Mucosa of stomach (tissue), 1 donor: ENCODE data around the gene SIRPB2.
"Not testable (repeated sequence)": the region's sequence is repeated elsewhere in the genome, so short reads cannot be mapped to it uniquely, and the experiment has no call there.

Source experiments
- H3K27me3 ChIP-seq: one replicate; pipeline ENCODE4 v1.7.0; 2013; ENCODE audit warnings: mild to moderate bottlenecking, low read length; ENCODE audit not compliant: control insufficient read depth, insufficient read depth
- H3K36me3 ChIP-seq: one replicate; pipeline ENCODE4 v1.7.0; 2013; ENCODE audit warnings: low read length; ENCODE audit not compliant: control insufficient read depth, insufficient read depth
- H3K4me1 ChIP-seq: one replicate; pipeline ENCODE4 v1.7.0; 2013; ENCODE audit warnings: mild to moderate bottlenecking, low read length; ENCODE audit not compliant: control insufficient read depth, insufficient read depth
- H3K4me3 ChIP-seq: one replicate; pipeline ENCODE4 v1.7.0; 2013; ENCODE audit warnings: low read length
- H3K9ac ChIP-seq: one replicate; pipeline ENCODE4 v1.7.0; 2013; ENCODE audit warnings: mild to moderate bottlenecking, low read length, moderate library complexity
- H3K9me3 ChIP-seq: one replicate; pipeline ENCODE4 v1.7.0; 2013; ENCODE audit warnings: mild to moderate bottlenecking, low read length, moderate library complexity; ENCODE audit not compliant: control insufficient read depth
- donor health status: Pancreatic carcinoma.

Gene SIRPB2

DNA sequence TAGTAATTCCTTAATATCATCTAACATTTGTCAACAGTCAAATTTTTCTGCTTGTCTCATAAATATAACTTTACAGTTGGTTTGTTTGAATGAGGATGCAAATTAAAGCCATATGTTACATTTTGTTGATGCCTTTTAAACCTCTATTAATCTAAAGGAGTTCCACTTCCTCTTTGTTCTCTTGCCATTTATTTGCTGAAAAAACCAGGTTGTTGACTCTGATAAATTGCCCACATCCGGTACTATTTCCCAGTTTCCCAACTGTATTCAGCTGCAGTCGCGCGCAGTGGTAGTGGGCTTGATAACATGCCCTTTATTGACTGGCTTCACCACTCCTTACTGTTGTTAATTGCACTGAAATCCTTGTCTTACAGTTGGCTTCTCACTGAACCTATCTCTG, 32.8 kb upstream of the SIRPB2 start:
- no peak overlapping the region for H3K4me3 ChIP-seq

DNA sequence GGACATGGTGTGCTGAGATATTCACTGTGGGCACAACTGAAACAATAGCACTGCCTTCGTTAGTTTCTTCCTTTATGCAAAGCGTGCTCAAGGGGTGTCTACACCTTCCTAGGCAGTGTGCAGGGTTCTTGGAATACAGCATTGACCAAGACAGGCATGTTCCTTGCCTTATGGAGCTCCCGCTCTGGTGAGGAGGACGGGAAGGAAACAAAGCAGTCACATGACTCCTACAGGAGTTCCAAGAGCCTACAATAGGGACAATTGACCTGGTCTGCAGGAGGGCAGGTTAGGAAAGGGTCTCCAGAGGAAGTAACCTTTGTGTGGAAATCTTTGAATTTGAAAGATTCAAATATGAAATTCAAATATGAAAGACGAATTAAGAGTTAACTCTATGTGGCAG, 25.8 kb upstream of the SIRPB2 start:
- H3K9ac ChIP-seq = no peak overlapping the region
- H3K4me3 ChIP-seq = no peak overlapping the region
- H3K9me3 ChIP-seq = no peaks in the 10 kb centered on the region
- H3K4me1 ChIP-seq = no peaks in the 10 kb centered on the region
- H3K36me3 ChIP-seq = no peaks in the 10 kb centered on the region
- H3K27me3 ChIP-seq = peaks cover 3% of the 10 kb centered on the region

More for the DNA sequence above, 32.8 kb upstream of the SIRPB2 start:
- no peaks in the 10 kb centered on the region for H3K9me3 ChIP-seq
- no peaks in the 10 kb centered on the region for H3K4me1 ChIP-seq
- no peaks in the 10 kb centered on the region for H3K36me3 ChIP-seq
- H3K27me3 ChIP-seq = no peaks in the 10 kb centered on the region
- no peak overlapping the region for H3K9ac ChIP-seq

DNA sequence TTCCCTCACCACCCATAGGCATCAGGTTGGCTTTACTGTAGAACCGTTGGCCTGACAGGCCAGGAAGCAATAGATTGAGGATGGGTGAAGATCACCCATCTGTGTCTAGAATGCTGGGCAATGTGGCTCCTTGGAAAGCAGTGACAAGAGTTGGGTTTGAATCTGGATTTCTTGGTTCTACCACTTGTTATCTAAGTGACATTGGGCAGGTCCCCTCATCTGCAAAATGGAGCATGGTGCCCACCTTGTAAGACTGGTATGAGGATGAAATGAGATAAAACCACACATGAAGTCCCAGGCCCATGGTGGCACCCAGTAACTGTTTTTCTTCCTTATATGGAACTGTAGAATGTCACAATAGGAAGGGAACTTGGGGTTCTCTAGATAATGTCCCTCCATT, 22.6 kb upstream of the SIRPB2 start:
- Histone ChIP-seq H3K9ac (no peak overlapping the region), H3K9me3 (no peaks in the 10 kb centered on the region), H3K4me1 (no peaks in the 10 kb centered on the region), H3K36me3 (no peaks in the 10 kb centered on the region), H3K4me3 (no peak overlapping the region), H3K27me3 (peaks cover 3% of the 10 kb centered on the region)

DNA sequence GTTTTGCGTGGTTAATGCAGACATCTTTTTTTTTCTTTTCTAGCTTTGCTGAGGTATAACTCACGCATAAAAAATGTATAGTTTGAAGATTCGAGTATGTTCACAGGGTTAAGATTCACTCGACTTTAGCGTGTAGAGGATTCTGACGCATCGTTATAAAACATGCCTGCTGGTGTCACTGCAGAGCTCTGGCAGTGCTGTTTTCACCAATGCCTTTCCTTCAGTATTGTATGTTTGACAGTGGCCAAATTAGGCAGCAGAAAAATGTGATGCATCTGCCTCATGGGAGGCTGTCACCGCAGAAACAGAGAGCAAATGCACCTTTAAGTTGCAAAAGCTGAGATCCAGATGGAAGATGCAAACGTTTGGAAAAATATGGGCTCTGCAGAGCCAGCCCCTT, 18.0 kb upstream of the SIRPB2 start:
- Histone ChIP-seq H3K4me3 (no peak overlapping the region), H3K4me1 (no peaks in the 10 kb centered on the region), H3K36me3 (no peaks in the 10 kb centered on the region), H3K9me3 (no peaks in the 10 kb centered on the region), H3K27me3 (no peaks in the 10 kb centered on the region), H3K9ac (no peak overlapping the region)

DNA sequence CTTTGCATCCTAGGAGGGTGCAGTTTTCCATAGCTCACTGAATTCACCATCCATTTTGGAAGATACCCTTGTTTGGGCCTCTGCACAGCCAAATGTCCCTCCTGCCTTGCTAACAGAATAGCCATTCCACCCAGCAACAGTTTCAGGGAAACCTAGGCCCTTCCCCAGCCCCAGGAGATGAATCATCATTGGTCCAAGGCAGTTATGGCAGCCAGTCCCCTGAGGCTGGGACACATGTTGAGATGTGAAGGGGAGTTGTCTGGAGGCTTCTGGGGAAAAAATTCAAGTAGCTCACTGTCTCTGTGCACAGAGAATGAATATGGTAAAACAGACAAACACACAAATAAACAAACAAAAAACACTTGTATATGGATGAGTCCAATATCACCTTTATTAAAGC, 17.4 kb upstream of the SIRPB2 start:
- Histone ChIP-seq H3K36me3 (no peaks in the 10 kb centered on the region), H3K27me3 (no peaks in the 10 kb centered on the region), H3K4me3 (no peak overlapping the region), H3K9me3 (no peaks in the 10 kb centered on the region), H3K9ac (no peak overlapping the region), H3K4me1 (no peaks in the 10 kb centered on the region)

DNA sequence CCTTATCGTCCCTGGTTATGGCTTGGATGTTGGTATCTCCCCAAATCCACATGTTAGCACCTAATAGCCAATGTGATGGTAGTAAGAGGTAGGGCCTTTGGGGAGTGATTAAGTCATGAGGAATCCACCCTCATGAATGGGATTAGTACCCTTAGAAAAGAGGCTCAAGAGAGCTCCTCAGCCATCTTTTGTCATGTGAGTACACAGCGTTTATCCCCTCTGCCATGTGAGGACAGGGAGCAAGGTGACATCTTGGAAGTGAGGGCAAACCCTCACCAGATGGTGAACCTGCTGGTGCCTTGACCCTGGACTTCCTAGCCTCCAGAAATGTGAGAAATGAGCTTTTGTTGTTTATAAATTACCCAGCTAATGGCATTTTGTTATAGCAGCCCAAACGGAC, 16.1 kb upstream of the SIRPB2 start:
- H3K36me3 ChIP-seq = no peaks in the 10 kb centered on the region
- no peaks in the 10 kb centered on the region for H3K27me3 ChIP-seq
- H3K4me1 ChIP-seq = no peaks in the 10 kb centered on the region
- no peaks in the 10 kb centered on the region for H3K9me3 ChIP-seq
- H3K4me3 ChIP-seq = no peak overlapping the region
- H3K9ac ChIP-seq = no peak overlapping the region

DNA sequence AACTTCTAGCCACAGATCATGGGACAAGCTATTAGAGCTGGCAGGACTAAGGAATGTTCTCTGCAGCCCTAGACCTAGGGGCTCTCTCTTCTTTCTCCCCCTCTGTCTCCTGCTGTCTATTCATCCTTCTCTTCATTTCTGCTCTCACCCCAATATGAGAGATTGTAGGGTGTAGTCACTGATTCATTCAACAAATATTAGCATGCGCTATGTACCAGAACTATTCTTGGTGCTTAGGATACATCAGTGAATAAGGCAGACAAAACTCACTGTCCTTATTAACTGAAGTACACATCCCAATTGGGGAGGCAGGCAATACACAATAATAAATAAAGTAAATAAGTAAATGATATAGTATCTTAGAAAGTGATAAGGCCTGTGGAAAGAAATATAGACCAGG, 14.7 kb upstream of the SIRPB2 start:
- no peaks in the 10 kb centered on the region for H3K36me3 ChIP-seq
- no peaks in the 10 kb centered on the region for H3K27me3 ChIP-seq
- no peaks in the 10 kb centered on the region for H3K9me3 ChIP-seq
- H3K4me1 ChIP-seq = no peaks in the 10 kb centered on the region
- H3K4me3 ChIP-seq = no peak overlapping the region
- H3K9ac ChIP-seq = no peak overlapping the region

DNA sequence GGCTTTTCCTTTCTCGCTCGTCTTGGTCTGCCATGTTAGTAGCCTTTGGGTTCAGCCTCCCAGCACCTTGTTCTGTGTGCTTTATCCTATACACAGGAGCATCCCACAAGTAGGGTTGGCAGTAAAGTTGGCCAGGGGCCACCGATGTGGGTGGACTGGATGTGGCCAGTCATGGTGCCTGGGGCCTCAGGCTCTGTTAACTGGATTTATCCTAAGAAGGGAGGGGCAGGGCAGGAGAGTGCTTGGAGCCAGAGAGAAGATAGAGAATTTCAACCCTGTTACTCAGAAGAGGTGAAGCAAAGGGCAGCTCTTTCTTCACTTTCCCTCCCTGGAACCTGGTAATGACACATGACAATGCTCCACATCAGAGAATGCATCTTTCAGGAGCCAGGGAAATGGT, 14.1 kb upstream of the SIRPB2 start:
- Histone ChIP-seq H3K4me1 (no peaks in the 10 kb centered on the region), H3K27me3 (no peaks in the 10 kb centered on the region), H3K36me3 (no peaks in the 10 kb centered on the region), H3K9ac (no peak overlapping the region), H3K9me3 (no peaks in the 10 kb centered on the region), H3K4me3 (no peak overlapping the region)

DNA sequence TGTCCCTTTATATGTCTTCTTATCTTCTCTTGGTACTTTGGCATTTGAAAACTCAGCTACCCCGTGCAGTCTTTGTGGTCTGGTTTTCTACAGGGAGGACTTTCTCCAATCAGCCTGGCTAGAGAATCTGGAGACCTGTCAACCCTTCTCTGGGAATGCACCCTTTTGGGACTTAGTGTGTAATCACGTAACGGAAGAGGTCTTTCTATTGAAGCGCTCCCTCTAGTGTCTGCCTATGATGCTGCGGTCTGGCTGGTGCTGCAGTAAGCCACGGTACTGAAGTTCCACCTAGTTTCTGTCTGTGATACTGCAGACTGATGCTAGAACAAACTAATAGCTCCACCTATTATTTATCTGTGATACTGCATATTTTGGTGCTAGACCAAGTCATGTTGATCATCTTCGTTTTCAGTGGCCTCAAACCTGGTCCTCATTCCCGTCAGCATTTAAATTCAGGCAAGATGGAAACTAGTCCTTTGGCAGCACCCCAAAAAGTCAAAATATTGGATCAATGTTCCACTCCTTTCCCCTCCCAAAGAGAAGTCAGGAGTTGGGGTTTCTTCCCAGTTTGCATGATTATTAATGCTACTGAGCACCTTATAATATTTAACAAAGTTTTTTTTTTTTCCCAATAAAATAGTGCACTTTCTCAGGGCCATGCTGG, 12.5 kb upstream of the SIRPB2 start:
- Histone ChIP-seq H3K4me3 (no peak overlapping the region), H3K27me3 (no peaks in the 10 kb centered on the region)

DNA sequence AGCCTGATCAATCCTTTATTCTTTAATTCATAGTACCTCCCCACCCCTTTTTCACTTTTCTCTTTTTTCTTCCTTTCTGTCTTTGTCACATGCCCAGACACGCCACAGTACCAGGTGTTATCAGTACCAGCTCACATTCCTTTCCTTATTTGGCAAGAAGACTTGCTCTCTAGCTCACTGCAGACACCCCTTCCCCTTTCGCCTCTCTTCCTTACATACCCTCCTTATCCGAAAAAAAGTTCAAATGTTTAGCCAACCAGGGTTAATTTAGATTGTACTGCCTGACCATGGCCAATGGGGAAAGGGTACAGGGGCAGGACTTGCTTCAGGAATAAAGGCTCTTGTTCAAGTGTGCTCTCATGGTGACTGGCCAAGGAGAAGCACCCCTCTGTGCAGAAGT, 9.3 kb upstream of the SIRPB2 start:
- no peaks in the 10 kb centered on the region for H3K4me1 ChIP-seq
- no peaks in the 10 kb centered on the region for H3K27me3 ChIP-seq
- no peaks in the 10 kb centered on the region for H3K36me3 ChIP-seq
- H3K9me3 ChIP-seq = no peaks in the 10 kb centered on the region
- no peak overlapping the region for H3K4me3 ChIP-seq
- no peak overlapping the region for H3K9ac ChIP-seq

More for the DNA sequence above, 12.5 kb upstream of the SIRPB2 start:
- Histone ChIP-seq H3K9me3 (no peaks in the 10 kb centered on the region), H3K9ac (no peak overlapping the region), H3K4me1 (no peaks in the 10 kb centered on the region), H3K36me3 (no peaks in the 10 kb centered on the region)

DNA sequence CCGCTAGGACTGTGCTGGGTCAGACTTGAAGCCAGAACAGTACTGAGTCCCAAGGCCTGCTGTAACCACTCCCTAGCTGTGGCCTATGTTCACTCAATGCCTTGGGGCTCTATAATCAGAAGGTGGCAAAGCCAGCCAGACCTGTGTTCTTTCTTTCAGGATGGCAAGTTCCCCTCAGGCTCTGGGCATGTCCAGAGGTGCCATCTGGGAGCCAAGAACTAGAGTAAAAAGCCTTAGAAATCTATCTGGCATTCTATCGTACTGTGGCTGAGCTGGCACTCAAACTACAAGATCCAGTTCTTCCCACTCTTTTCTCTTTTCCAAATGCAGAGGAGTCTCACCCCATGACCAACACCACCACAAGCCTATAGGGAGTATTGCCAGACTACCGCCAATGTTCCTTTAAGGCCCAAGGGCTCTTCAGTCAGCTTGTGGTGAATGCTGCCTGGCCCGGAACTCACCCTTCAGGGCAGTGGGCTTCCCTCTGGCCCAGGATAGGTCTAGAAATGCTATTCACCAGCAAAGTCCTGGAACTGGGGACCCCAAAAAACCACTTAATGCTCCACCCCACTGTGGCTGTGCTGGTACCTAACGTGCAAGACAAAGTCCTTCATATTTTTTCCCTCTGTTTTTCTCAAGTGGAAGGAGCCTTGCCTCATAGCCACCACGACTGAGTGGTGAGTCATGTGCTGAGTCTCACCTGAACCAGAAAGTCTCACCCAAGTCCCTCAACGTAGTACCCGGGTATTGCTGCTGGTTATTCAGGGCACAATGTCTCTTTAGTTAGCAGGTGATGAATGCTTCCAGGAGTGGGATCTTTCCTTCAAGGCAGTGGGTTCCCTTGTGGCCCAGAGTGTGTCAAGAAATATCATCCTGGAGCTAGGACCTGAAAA, 8.6 kb upstream of the SIRPB2 start:
- H3K4me3 ChIP-seq = no peak overlapping the region
- no peaks in the 10 kb centered on the region for H3K9me3 ChIP-seq

DNA sequence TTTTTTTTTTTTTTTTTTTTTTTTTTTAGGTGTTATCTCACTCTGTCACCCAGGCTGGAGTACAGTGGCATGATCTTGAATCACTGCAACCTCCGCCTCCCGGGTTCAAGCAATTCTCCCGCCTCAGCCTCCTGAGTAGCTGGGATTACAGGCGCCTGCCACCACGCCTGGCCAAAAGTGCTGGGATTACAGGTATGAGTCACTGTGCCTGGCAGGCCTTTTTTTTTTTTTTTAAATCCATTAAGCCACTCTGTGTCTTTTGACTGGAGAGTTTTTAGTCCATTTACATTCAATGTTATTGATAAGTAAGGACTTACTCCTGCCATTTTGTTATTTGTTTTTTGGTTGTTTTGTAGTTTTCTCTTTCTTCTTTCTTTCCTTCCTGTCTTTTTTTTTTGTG, 6.2 kb upstream of the SIRPB2 start:
- not testable (repeated sequence) for H3K9ac ChIP-seq, H3K27me3 ChIP-seq, H3K4me1 ChIP-seq, H3K9me3 ChIP-seq, H3K36me3 ChIP-seq, H3K4me3 ChIP-seq

More for the DNA sequence above, 8.6 kb upstream of the SIRPB2 start:
- no peaks in the 10 kb centered on the region for H3K27me3 ChIP-seq
- no peaks in the 10 kb centered on the region for H3K36me3 ChIP-seq
- no peaks in the 10 kb centered on the region for H3K4me1 ChIP-seq
- no peak overlapping the region for H3K9ac ChIP-seq
